T-cell (primary cell): ENCODE measurements around the gene ZRANB3. TPM values are rescaled to one million over a fixed set of nuclear protein-coding genes. Genes with fewer than 3 reads are reported as not detected.
"Not testable (repeated sequence)": the region's sequence is repeated elsewhere in the genome, so short reads cannot be mapped to it uniquely, and the experiment has no call there.

ENCODE experiments used
- ATAC-seq, 4 experiments: fragments of 200-7000 bp in 3 of 4; fragments of 150-1000 bp in 1 of 4; cut with Tn5 transposase; replicated peaks in 1 of 4; 1 replicate in 3 of 4; 2 replicates in 1 of 4; pipeline ENCODE4 v1.10.0; 2021; ENCODE audit warnings: moderate library complexity in 3 of 4, mild to moderate bottlenecking in 2 of 4, moderate number of reproducible peaks in 1 of 4
- CTCF ChIA-PET, 2 donors: fragments of 300-600 bp; sonication (Branson Sonifier 250); formaldehyde crosslinking; loops; one replicate each; lab custom pipeline; 2022; ENCODE audit warnings: antibody characterized with exemption in 2 of 2; lab: Charles Lee
- POLR2A ChIA-PET, 2 donors: fragments of 300-600 bp; sonication (Branson Sonifier 250); formaldehyde crosslinking; loops; one replicate each; lab custom pipeline; 2022; ENCODE audit warnings: antibody characterized with exemption in 2 of 2; lab: Charles Lee
- DNase-seq, 35 experiments: peaks; one replicate each; pipeline versions ENCODE4 v3.0.0 to v3.0.0-alpha.2; 2013 to 2023
- H3K27ac ChIP-seq: one replicate; pipeline ENCODE4 v1.5.1; 2013; ENCODE audit warnings: low read length
- H3K27me3 ChIP-seq, 2 experiments: replicated peaks in 1 of 2; 1 replicate in 1 of 2; 2 replicates in 1 of 2; pipeline versions ENCODE4 v1.6.1 to v1.7.0; 2013; ENCODE audit warnings: low read length in 1 of 2, mixed read lengths in 1 of 2; ENCODE audit not compliant: control insufficient read depth in 2 of 2, insufficient read depth in 2 of 2; ENCODE audit errors: extremely low read depth in 1 of 2
- H3K36me3 ChIP-seq, 2 donors: 1 replicate in 1 of 2; 2 replicates in 1 of 2; pipeline versions ENCODE4 v1.6.1 to v1.7.0; 2013; ENCODE audit warnings: low read length in 1 of 2; ENCODE audit not compliant: control insufficient read depth in 2 of 2, insufficient read depth in 1 of 2; ENCODE audit errors: extremely low read depth in 1 of 2
- H3K4me1 ChIP-seq, 2 experiments: 1 replicate in 1 of 2; 2 replicates in 1 of 2; pipeline versions ENCODE4 v1.6.1 to v1.7.0; 2013; ENCODE audit warnings: low read length in 2 of 2, mixed read lengths in 1 of 2; ENCODE audit not compliant: insufficient read depth in 2 of 2, control insufficient read depth in 1 of 2; ENCODE audit errors: extremely low read depth in 1 of 2
- H3K4me3 ChIP-seq, 2 donors: 1 replicate in 1 of 2; 2 replicates in 1 of 2; pipeline versions ENCODE4 v1.5.1 to v1.7.0; 2013; ENCODE audit warnings: mild to moderate bottlenecking in 2 of 2, low read length in 1 of 2, moderate library complexity in 1 of 2; ENCODE audit not compliant: control insufficient read depth in 1 of 2; ENCODE audit errors: extremely low read depth in 1 of 2
- H3K9me3 ChIP-seq: 2 replicates; pipeline ENCODE4 v1.7.0; 2013
- H3K27ac Mint-ChIP-seq, 2 donors: one replicate each; pipeline ENCODE4 v1.8.0; 2020 to 2021; ENCODE audit warnings: mild to moderate bottlenecking in 2 of 2, mixed read lengths in 2 of 2
- H3K27me3 Mint-ChIP-seq, 2 donors: one replicate each; pipeline ENCODE4 v1.8.0; 2021 to 2022; ENCODE audit warnings: mixed read lengths in 2 of 2
- H3K36me3 Mint-ChIP-seq: one replicate; pipeline ENCODE4 v1.8.0; 2021; ENCODE audit warnings: mixed read lengths
- H3K4me1 Mint-ChIP-seq, 3 donors: one replicate each; pipeline ENCODE4 v1.8.0; 2020 to 2022; ENCODE audit warnings: mixed read lengths in 3 of 3, mild to moderate bottlenecking in 1 of 3
- H3K4me3 Mint-ChIP-seq, 3 donors: one replicate each; pipeline ENCODE4 v1.8.0; 2020 to 2022; ENCODE audit warnings: mild to moderate bottlenecking in 3 of 3, mixed read lengths in 3 of 3, moderate library complexity in 3 of 3
- H3K9me3 Mint-ChIP-seq, 3 donors: one replicate each; pipeline ENCODE4 v1.8.0; 2020 to 2022; ENCODE audit warnings: mixed read lengths in 3 of 3
- WGBS: methylation state at CpG from one replicate; pipeline ENCODE4 v1.1.5; 2013; ENCODE audit warnings: missing lambda C conversion rate; ENCODE audit not compliant: insufficient coverage; 5-methylcytosine and 5-hydroxymethylcytosine counted together
- total RNA-seq, 35 experiments: library from RNA in 6 of 35; stranded (reverse) in 6 of 35; fragments of 120-200 nt in 1 of 35; gene quantifications; one replicate each; pipeline versions ENCODE4 v1.2.1 to v1.2.4 and lab custom pipeline; 2013 to 2026

The ZRANB3 gene
- total RNA-seq, 5 donors from 2014 or later (not counting 1 experiment from before 2014, with no cell fraction given): 3.3 to 8.6 (median 5.3) TPM

DNA sequence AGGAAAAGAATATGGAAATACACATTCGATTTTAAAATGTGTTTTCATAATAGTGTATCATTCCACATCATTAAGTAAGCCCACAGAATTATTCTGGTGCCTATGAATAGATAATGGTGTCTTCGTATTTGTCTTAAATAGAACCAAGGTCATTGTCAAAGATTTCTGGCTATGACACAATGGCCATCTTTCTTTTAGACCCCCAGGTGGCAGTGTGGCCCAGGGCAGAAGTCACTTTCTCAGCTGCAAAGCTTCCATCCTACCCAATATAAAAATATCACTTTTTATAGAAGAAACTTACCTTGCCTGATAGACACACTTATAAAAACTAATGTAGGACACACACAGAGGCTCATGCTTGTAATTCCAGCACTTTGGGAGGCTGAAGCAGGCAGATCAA lies 57.5 kb downstream of the ZRANB3 start:
- no peaks in the 10 kb centered on the region for H3K4me1 Mint-ChIP-seq
- WGBS: no CpG with 5 or more reads among the region's 2 CpGs
- no peak overlapping the region for H3K27ac ChIP-seq
- no peaks in the 10 kb centered on the region for H3K36me3 ChIP-seq
- no peaks in the 10 kb centered on the region for H3K36me3 Mint-ChIP-seq
- DNase-seq (peak in 23 of 35 experiments; percentile 2 to 58 (median 16)), ATAC-seq (no peak)
- H3K4me1 ChIP-seq: no peaks in the 10 kb centered on the region
- H3K27ac Mint-ChIP-seq: no peak overlapping the region
- no peaks in the 10 kb centered on the region for H3K9me3 ChIP-seq
- POLR2A ChIA-PET: no interaction called here
- H3K27me3 ChIP-seq: no peaks in the 10 kb centered on the region
- CTCF ChIA-PET: interaction anchor here (0.6 to 4.9 kb wide), 9 partner anchors 28 to 734 kb away, joined by 3 to 29 read pairs (median 3); no protein-coding TSS in a partner anchor
- no peak overlapping the region for H3K4me3 ChIP-seq
- no peaks in the 10 kb centered on the region for H3K27me3 Mint-ChIP-seq
- H3K9me3 Mint-ChIP-seq: no peaks in the 10 kb centered on the region
- H3K4me3 Mint-ChIP-seq: no peak overlapping the region

DNA sequence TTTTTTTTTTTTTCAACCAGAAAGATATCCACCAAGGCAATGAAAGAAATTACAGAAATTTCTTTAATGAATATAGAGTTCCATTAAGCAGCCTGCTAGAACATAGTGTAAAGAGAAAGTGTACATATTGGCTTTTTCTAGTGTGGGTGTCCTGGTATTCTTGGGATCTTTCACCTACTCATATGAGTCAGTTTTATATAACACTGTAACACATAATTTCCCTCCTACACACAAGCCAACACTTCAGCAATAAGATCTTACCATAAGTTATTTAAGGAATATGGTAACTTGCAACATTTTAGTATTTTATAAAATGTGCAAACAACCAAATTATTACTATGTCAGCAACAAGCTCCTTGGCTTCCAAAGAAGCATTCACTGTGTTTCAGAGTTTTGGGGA lies 59.9 kb downstream of the ZRANB3 start:
- Histone ChIP-seq H3K27me3 (no peaks in the 10 kb centered on the region), H3K9me3 (no peaks in the 10 kb centered on the region), H3K36me3 (no peaks in the 10 kb centered on the region), H3K27ac (no peak overlapping the region), H3K4me3 (no peak overlapping the region), H3K4me1 (no peaks in the 10 kb centered on the region)
- ATAC-seq: no peak
- Mint-ChIP-seq H3K36me3 (peaks cover 3% of the 10 kb centered on the region), H3K4me3 (no peak overlapping the region), H3K4me1 (no peaks in the 10 kb centered on the region), H3K9me3 (no peaks in the 10 kb centered on the region), H3K27me3 (no peaks in the 10 kb centered on the region), H3K27ac (no peak overlapping the region)
- no peak for DNase-seq
- CTCF ChIA-PET: interaction anchor here in 1 of 2 donors (0.7 to 1.0 kb wide), 2 partner anchors 25 to 35 kb away, joined by 3 to 6 read pairs; no protein-coding TSS in a partner anchor
- POLR2A ChIA-PET: interaction anchor here in 1 of 2 donors (0.6 kb wide), 2 partner anchors 20 to 425 kb away, joined by 3 to 4 read pairs; no protein-coding TSS in a partner anchor

DNA sequence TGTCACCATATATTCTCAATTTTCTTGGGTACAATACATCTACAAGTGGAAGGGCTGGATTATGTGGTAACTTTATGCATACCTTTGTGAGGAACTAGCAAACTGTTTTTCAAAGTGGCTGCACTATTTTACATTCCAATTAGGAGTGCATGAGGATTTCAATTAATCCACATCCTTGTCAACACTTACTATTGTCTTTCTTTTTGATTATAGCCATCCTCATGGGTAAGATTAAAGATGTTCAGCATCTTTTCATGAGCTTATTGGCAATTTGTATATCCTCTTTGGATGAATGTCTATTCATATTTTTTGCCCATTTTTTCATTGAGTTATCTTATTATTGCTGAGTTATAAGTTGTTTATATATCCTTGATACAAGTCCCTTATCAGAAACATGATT lies 73.7 kb downstream of the ZRANB3 start:
- POLR2A ChIA-PET: no interaction called here
- Histone ChIP-seq H3K27ac (no peak overlapping the region), H3K9me3 (peaks cover 2% of the 10 kb centered on the region), H3K27me3 (no peaks in the 10 kb centered on the region), H3K4me1 (no peaks in the 10 kb centered on the region), H3K4me3 (no peak overlapping the region), H3K36me3 (no peaks in the 10 kb centered on the region)
- no peaks in the 10 kb centered on the region for H3K27me3 Mint-ChIP-seq
- no peaks in the 10 kb centered on the region for H3K4me1 Mint-ChIP-seq
- ATAC-seq: no peak
- no peak overlapping the region for H3K27ac Mint-ChIP-seq
- peaks cover 27% of the 10 kb centered on the region for H3K36me3 Mint-ChIP-seq
- no peak for DNase-seq
- H3K4me3 Mint-ChIP-seq: no peak overlapping the region
- H3K9me3 Mint-ChIP-seq: peaks cover 13 to 25% (median 22%) of the 10 kb centered on the region in 3 donors
- CTCF ChIA-PET: no interaction called here

DNA sequence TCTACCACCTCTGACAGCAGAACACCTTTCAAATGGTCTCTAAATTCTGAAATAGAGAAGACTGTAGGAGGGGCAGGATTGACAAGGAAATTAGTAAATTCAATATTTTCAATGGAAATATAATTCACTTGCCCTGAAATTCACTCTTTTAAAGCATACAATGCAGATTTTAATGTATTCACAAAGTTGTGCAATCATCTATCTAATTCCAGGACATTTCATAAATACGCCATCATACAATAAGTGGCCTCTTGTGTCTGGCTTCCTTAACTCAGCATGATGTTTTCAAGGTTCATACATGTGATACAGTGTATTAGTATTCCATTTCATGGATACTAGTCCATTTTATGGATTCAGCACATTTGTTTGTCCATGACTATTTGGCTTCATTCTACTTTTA lies 74.2 kb downstream of the ZRANB3 start:
- Histone ChIP-seq H3K4me3 (no peak overlapping the region), H3K4me1 (no peaks in the 10 kb centered on the region), H3K27me3 (no peaks in the 10 kb centered on the region), H3K27ac (no peak overlapping the region), H3K36me3 (no peaks in the 10 kb centered on the region), H3K9me3 (peaks cover 2% of the 10 kb centered on the region)
- H3K36me3 Mint-ChIP-seq: peaks cover 32% of the 10 kb centered on the region
- no peak for DNase-seq
- peaks cover 15 to 29% (median 25%) of the 10 kb centered on the region in 3 donors for H3K9me3 Mint-ChIP-seq
- H3K27ac Mint-ChIP-seq: no peak overlapping the region
- no CpG with 5 or more reads among the region's 1 CpG for WGBS
- H3K27me3 Mint-ChIP-seq: no peaks in the 10 kb centered on the region
- POLR2A ChIA-PET: no interaction called here
- H3K4me1 Mint-ChIP-seq: no peaks in the 10 kb centered on the region
- no peak overlapping the region for H3K4me3 Mint-ChIP-seq
- CTCF ChIA-PET: no interaction called here
- no peak for ATAC-seq

DNA sequence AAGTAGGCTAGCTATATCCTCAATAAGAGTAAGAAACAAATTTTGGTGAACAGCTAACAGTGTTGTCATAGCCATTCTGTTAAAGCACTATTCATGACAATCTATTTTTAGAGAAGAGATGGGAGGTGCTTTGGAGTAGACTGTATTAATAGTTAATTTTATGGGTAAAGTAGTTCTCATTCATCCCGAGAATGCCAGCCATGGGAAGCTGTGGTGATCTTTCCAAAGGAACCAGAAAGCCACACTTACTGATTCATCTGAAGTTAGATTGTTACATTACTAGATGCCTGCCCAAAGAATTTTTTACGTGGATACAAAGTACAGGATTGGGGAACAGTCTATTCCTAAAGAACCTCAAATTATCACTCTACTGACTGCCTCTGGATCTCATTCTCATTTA lies 74.6 kb downstream of the ZRANB3 start:
- Mint-ChIP-seq H3K4me3 (no peak overlapping the region), H3K27ac (no peak overlapping the region), H3K36me3 (peaks cover 36% of the 10 kb centered on the region), H3K4me1 (no peaks in the 10 kb centered on the region), H3K27me3 (no peaks in the 10 kb centered on the region), H3K9me3 (peaks cover 15 to 33% (median 29%) of the 10 kb centered on the region in 3 donors)
- H3K4me1 ChIP-seq: no peaks in the 10 kb centered on the region
- no CpG with 5 or more reads among the region's 2 CpGs for whole genome bisulfite sequencing
- H3K4me3 ChIP-seq: no peak overlapping the region
- H3K27me3 ChIP-seq: no peaks in the 10 kb centered on the region
- DNase-seq (no peak), ATAC-seq (no peak)
- ChIA-PET CTCF (no interaction called here), POLR2A (no interaction called here)
- peaks cover 2% of the 10 kb centered on the region for H3K9me3 ChIP-seq
- no peaks in the 10 kb centered on the region for H3K36me3 ChIP-seq
- no peak overlapping the region for H3K27ac ChIP-seq

DNA sequence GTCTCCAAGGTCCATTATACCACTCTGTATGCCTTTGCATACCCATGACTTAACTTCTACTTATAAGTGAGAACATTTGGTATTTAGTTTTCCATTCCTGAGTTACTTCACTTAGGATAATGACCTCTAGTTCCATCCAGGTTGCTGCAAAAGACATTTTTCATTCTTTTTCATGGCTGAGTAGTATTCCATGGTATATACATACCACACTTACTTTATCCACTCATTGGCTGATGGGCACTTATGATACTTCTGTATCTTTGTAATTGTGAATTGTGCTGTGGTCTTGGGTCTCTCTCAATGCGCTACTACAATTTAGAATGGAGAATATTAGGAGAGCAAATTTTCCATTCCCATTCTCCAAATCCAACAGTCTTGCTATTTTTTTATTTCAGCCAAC lies 76.4 kb downstream of the ZRANB3 start:
- Histone ChIP-seq H3K9me3 (peaks cover 2% of the 10 kb centered on the region), H3K4me3 (no peak overlapping the region), H3K27ac (no peak overlapping the region), H3K27me3 (no peaks in the 10 kb centered on the region), H3K36me3 (no peaks in the 10 kb centered on the region), H3K4me1 (no peaks in the 10 kb centered on the region)
- Mint-ChIP-seq H3K9me3 (peaks cover 15 to 34% (median 30%) of the 10 kb centered on the region in 3 donors), H3K27ac (no peak overlapping the region), H3K27me3 (no peaks in the 10 kb centered on the region), H3K36me3 (peaks cover 43% of the 10 kb centered on the region), H3K4me3 (no peak overlapping the region), H3K4me1 (no peaks in the 10 kb centered on the region)
- DNase-seq: no peak
- POLR2A ChIA-PET: no interaction called here
- no peak for ATAC-seq
- WGBS: no CpG with 5 or more reads among the region's 1 CpG
- CTCF ChIA-PET: no interaction called here

DNA sequence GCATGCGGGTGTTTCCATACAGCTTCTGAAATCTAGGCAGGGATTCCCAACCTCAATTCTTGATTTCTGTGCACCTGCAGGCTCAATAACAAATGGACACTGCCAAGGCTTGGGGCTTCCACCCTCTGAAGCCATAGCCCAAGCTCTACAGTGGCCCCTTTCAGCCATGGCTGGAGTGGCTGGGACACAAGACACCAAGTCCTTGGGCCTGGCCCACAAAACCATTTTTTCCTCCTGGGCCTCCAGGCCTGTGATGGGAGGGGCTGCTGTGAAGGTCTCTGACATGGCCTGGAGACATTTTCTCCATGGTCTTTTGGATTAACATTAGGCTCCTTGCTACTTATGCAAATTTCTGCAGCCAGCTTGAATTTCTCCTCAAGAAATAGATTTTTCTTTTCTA lies 78.0 kb downstream of the ZRANB3 start:
- ATAC-seq, CTCF ChIA-PET, H3K27me3 ChIP-seq, H3K36me3 ChIP-seq, H3K9me3 ChIP-seq, H3K4me3 Mint-ChIP-seq, H3K27me3 Mint-ChIP-seq, H3K4me1 ChIP-seq, H3K4me3 ChIP-seq, POLR2A ChIA-PET, DNase-seq, H3K27ac ChIP-seq, H3K27ac Mint-ChIP-seq, H3K4me1 Mint-ChIP-seq: not testable (repeated sequence)
- H3K9me3 Mint-ChIP-seq: peaks cover 11 to 36% (median 30%) of the 10 kb centered on the region in 3 donors
- 100% methylated on average over 1 of the region's 1 CpG for WGBS
- peaks cover 44% of the 10 kb centered on the region for H3K36me3 Mint-ChIP-seq
